ENCODE measurements around the gene SLC24A3. TPM values are rescaled to one million over a fixed set of nuclear protein-coding genes. Genes with fewer than 3 reads are reported as not detected.

SLC24A3 gene
- total RNA-seq, 1 experiment from 2014 or later: 0.14 TPM

- intact Hi-C loops (cut with micrococcal nuclease; ENCODE audit: unreplicated experiment): no loop called here
- Mint-ChIP-seq H3K4me3 (ENCODE audit: unreplicated experiment) (no peak overlapping the region), H3K36me3 (ENCODE audit: insufficient read depth, unreplicated experiment) (no peaks in the 10 kb centered on the region), H3K27me3 (ENCODE audit: insufficient read depth, unreplicated experiment) (peaks cover 16% of the 10 kb centered on the region), H3K4me1 (ENCODE audit: low read depth, unreplicated experiment) (no peaks in the 10 kb centered on the region), H3K9me3 (ENCODE audit: unreplicated experiment) (no peaks in the 10 kb centered on the region), H3K27ac (ENCODE audit: unreplicated experiment) (no peak overlapping the region)
- no peak for TF ChIP-seq CTCF (IDR thresholded peaks at IDR 0.05; ENCODE audit: insufficient read depth in 1 of 2, low read depth in 1 of 2, low read length in 1 of 2, severe bottlenecking in 1 of 2, unreplicated experiment in 1 of 2)
- no TSS peak for BruUV-seq (replicated peaks)
- H3K27me3 ChIP-seq (replicated peaks; ENCODE audit: control insufficient read depth, insufficient read depth, low read length): no peaks in the 10 kb centered on the region; the same call in 1 of the 2 replicates
- ChIA-PET CTCF (no interaction called here), POLR2A (no interaction called here)
- no peak overlapping the region for H3K4me3 ChIP-seq (ENCODE audit: low read depth, low read length)
- no peak for DNase-seq
- no peaks in the 10 kb centered on the region for H3K9me3 ChIP-seq
- no peaks in the 10 kb centered on the region for H3K36me3 ChIP-seq (ENCODE audit: control insufficient read depth, insufficient read depth, low read length)
- no peaks in the 10 kb centered on the region for H3K4me1 ChIP-seq
Measured at GRCh38 chr20:19483309-19483708, 270.9 kb downstream of the SLC24A3 start.

- Histone ChIP-seq H3K36me3 (ENCODE audit: control insufficient read depth, insufficient read depth, low read length) (no peaks in the 10 kb centered on the region), H3K4me3 (ENCODE audit: low read depth, low read length) (no peak overlapping the region), H3K4me1 (no peaks in the 10 kb centered on the region), H3K27me3 (replicated peaks; ENCODE audit: control insufficient read depth, insufficient read depth, low read length) (no peaks in the 10 kb centered on the region; the same call in 1 of the 2 replicates), H3K9me3 (no peaks in the 10 kb centered on the region)
- no peak for TF ChIP-seq CTCF (IDR thresholded peaks at IDR 0.05; ENCODE audit: insufficient read depth in 1 of 2, low read depth in 1 of 2, low read length in 1 of 2, severe bottlenecking in 1 of 2, unreplicated experiment in 1 of 2)
- H3K27me3 Mint-ChIP-seq (ENCODE audit: insufficient read depth, unreplicated experiment): peaks cover 17% of the 10 kb centered on the region
- no peak overlapping the region for H3K27ac Mint-ChIP-seq (ENCODE audit: unreplicated experiment)
- POLR2A ChIA-PET: no interaction called here
- CTCF ChIA-PET: no interaction called here
- intact Hi-C loops (cut with micrococcal nuclease; ENCODE audit: unreplicated experiment): no loop called here
- BruUV-seq (replicated peaks): no TSS peak
- no peaks in the 10 kb centered on the region for H3K4me1 Mint-ChIP-seq (ENCODE audit: low read depth, unreplicated experiment)
- no peaks in the 10 kb centered on the region for H3K9me3 Mint-ChIP-seq (ENCODE audit: unreplicated experiment)
- H3K36me3 Mint-ChIP-seq (ENCODE audit: insufficient read depth, unreplicated experiment): no peaks in the 10 kb centered on the region
- H3K4me3 Mint-ChIP-seq (ENCODE audit: unreplicated experiment): no peak overlapping the region
- no peak for DNase-seq
Measured at GRCh38 chr20:19486446-19486845, 274.0 kb downstream of the SLC24A3 start.

- POLR2A ChIA-PET: no interaction called here
- Histone ChIP-seq H3K27me3 (replicated peaks; ENCODE audit: control insufficient read depth, insufficient read depth, low read length) (no peaks in the 10 kb centered on the region; the same call in 1 of the 2 replicates), H3K9me3 (no peaks in the 10 kb centered on the region), H3K4me1 (no peaks in the 10 kb centered on the region), H3K36me3 (ENCODE audit: control insufficient read depth, insufficient read depth, low read length) (no peaks in the 10 kb centered on the region), H3K4me3 (ENCODE audit: low read depth, low read length) (no peak overlapping the region)
- peaks cover 13% of the 10 kb centered on the region for H3K27me3 Mint-ChIP-seq (ENCODE audit: insufficient read depth, unreplicated experiment)
- H3K4me1 Mint-ChIP-seq (ENCODE audit: low read depth, unreplicated experiment): no peaks in the 10 kb centered on the region
- no peaks in the 10 kb centered on the region for H3K36me3 Mint-ChIP-seq (ENCODE audit: insufficient read depth, unreplicated experiment)
- no peaks in the 10 kb centered on the region for H3K9me3 Mint-ChIP-seq (ENCODE audit: unreplicated experiment)
- intact Hi-C loops (cut with micrococcal nuclease; ENCODE audit: unreplicated experiment): no loop called here
- no peak for TF ChIP-seq CTCF (IDR thresholded peaks at IDR 0.05; ENCODE audit: insufficient read depth in 1 of 2, low read depth in 1 of 2, low read length in 1 of 2, severe bottlenecking in 1 of 2, unreplicated experiment in 1 of 2)
- H3K4me3 Mint-ChIP-seq (ENCODE audit: unreplicated experiment): no peak overlapping the region
- CTCF ChIA-PET: no interaction called here
- no peak for DNase-seq
- BruUV-seq (replicated peaks): no TSS peak
- no peak overlapping the region for H3K27ac Mint-ChIP-seq (ENCODE audit: unreplicated experiment)
Measured at GRCh38 chr20:19487420-19487819, 275.0 kb downstream of the SLC24A3 start.
